ENCODE data around the gene TTC39C.
"Not testable (repeated sequence)": the region's sequence is repeated elsewhere in the genome, so short reads cannot be mapped to it uniquely, and the experiment has no call there.

TTC39C gene

GRCh38 chr18:24138789-24139616, 124.4 kb downstream of the TTC39C start, which contains the start of gene CABYR:
Gene CABYR (plus strand): TSS chr18:24139062. CDS start chr18:24143115, 4,053 bp downstream.
- peak; percentile 79 for DNase-seq

GRCh38 chr18:24140697-24141096, 126.1 kb downstream of the TTC39C start:
- no peak for DNase-seq

- no peak for DNase-seq
Measured at GRCh38 chr18:24142376-24142775, 127.8 kb downstream of the TTC39C start.

GRCh38 chr18:24149591-24149990, 135.0 kb downstream of the TTC39C start:
- not testable (repeated sequence) for DNase-seq

- DNase-seq = no peak
Measured at GRCh38 chr18:24153397-24153796, 138.8 kb downstream of the TTC39C start.

- DNase-seq = no peak
Measured at GRCh38 chr18:24157855-24158254, 143.3 kb downstream of the TTC39C start.

GRCh38 chr18:24160086-24160485, 145.5 kb downstream of the TTC39C start:
- DNase-seq = no peak

GRCh38 chr18:24161304-24161703, 146.8 kb downstream of the TTC39C start:
- DNase-seq = no peak

- DNase-seq = no peak
Measured at GRCh38 chr18:24168496-24168895, 153.9 kb downstream of the TTC39C start.

GRCh38 chr18:24170360-24170759, 155.8 kb downstream of the TTC39C start:
- DNase-seq = no peak

- DNase-seq = no peak
Measured at GRCh38 chr18:24173997-24174396, 159.4 kb downstream of the TTC39C start.

- peak; percentile 45 for DNase-seq
Measured at GRCh38 chr18:24176727-24177416, 162.3 kb downstream of the TTC39C start.

GRCh38 chr18:24177499-24178133, 163.1 kb downstream of the TTC39C start:
- no peak for DNase-seq

GRCh38 chr18:24180048-24180447, 165.5 kb downstream of the TTC39C start:
- DNase-seq = no peak

GRCh38 chr18:24181806-24182205, 167.3 kb downstream of the TTC39C start:
- no peak for DNase-seq

Data from CD4-positive, alpha-beta T cell treated with Interleukin-17A for 4 hours (primary cell).